Suprapubic skin (tissue), 4 donors: ENCODE results near the gene GRAP2. TPM values are rescaled to one million over a fixed set of nuclear protein-coding genes. Genes with fewer than 3 reads are reported as not detected.

Experiments used
- DNase-seq, 2 donors: peaks; one replicate each; pipeline ENCODE4 v3.0.0-alpha.2; 2019; ENCODE audit warnings: low spot score in 2 of 2
- H3K27ac ChIP-seq: fragments of 200-600 bp; sonication (generic); one replicate; pipeline ENCODE4 v1.5.1; 2019
- H3K27me3 ChIP-seq: fragments of 200-600 bp; sonication (generic); one replicate; pipeline ENCODE4 v1.5.1; 2019
- H3K36me3 ChIP-seq: fragments of 200-600 bp; sonication (generic); one replicate; pipeline ENCODE4 v1.5.1; 2019
- H3K4me1 ChIP-seq: fragments of 200-600 bp; sonication (generic); one replicate; pipeline ENCODE4 v1.5.1; 2019
- H3K4me3 ChIP-seq: fragments of 200-600 bp; sonication (generic); one replicate; pipeline ENCODE4 v1.5.1; 2019; ENCODE audit warnings: mild to moderate bottlenecking
- H3K9me3 ChIP-seq: fragments of 200-600 bp; sonication (generic); one replicate; pipeline ENCODE4 v1.5.1; 2019
- CTCF ChIP-seq, 2 donors: fragments of 200-600 bp in 1 of 2; fragments of 450-650 bp in 1 of 2; sonication (generic) in 1 of 2; IDR thresholded peaks; one replicate each; pipeline ENCODE4 v1.5.1; 2016 to 2019; ENCODE audit warnings: antibody characterized with exemption in 2 of 2, mild to moderate bottlenecking in 1 of 2, moderate library complexity in 1 of 2
- EP300 ChIP-seq: sonication (generic); formaldehyde crosslinking; IDR thresholded peaks from one replicate; pipeline ENCODE4 v1.6.1; 2017; ENCODE audit warnings: antibody characterized with exemption
- POLR2A ChIP-seq, 2 donors: fragments of 450-650 bp; IDR thresholded peaks; one replicate each; pipeline ENCODE4 v1.6.1; 2017; ENCODE audit warnings: antibody characterized with exemption in 2 of 2, mild to moderate bottlenecking in 2 of 2, moderate library complexity in 2 of 2
- POLR2AphosphoS5 ChIP-seq, 3 donors: sonication (generic); formaldehyde crosslinking; IDR thresholded peaks; one replicate each; pipeline ENCODE4 v1.6.1; 2017; ENCODE audit warnings: antibody characterized with exemption in 3 of 3
- WGBS: methylation state at CpG from one replicate; pipeline ENCODE4 v1.1.5; 2018; 5-methylcytosine and 5-hydroxymethylcytosine counted together
- total RNA-seq, 4 donors: library from RNA; depleted of rRNA; stranded (reverse); fragments of >200 nt; gene quantifications; one replicate each; pipeline ENCODE4 v1.1.0, GENCODE V29; 2016

Gene GRAP2
- total RNA-seq, 4 donors from 2014 or later: 0.16 to 10.1 (median 4.8) TPM

- Histone ChIP-seq H3K27me3 (peaks cover 32% of the 10 kb centered on the region), H3K36me3 (no peaks in the 10 kb centered on the region), H3K4me1 (peaks cover 43% of the 10 kb centered on the region), H3K9me3 (no peaks in the 10 kb centered on the region), H3K27ac (peak overlapping the region; percentile 92), H3K4me3 (peak overlapping the region; percentile 62)
- no peak for DNase-seq
- WGBS: 36% methylated on average over 14 of the region's 20 CpGs
- TF ChIP-seq POLR2A (IDR thresholded peaks at IDR 0.05) (no peak), EP300 (no peak), POLR2AphosphoS5 (IDR thresholded peaks at IDR 0.05) (no peak), CTCF (IDR thresholded peaks at IDR 0.05) (no peak)
Measured at GRCh38 chr22:39994041-39994565, 93.2 kb downstream of the GRAP2 start.

- Histone ChIP-seq H3K27me3 (peaks cover 32% of the 10 kb centered on the region), H3K4me3 (peak within 1 kb of the TSS; percentile 62), H3K27ac (peak within 1 kb of the TSS; percentile 92), H3K9me3 (no peaks in the 10 kb centered on the region), H3K4me1 (peaks cover 50% of the 10 kb centered on the region), H3K36me3 (no peaks in the 10 kb centered on the region)
- DNase-seq: no peak
- WGBS: no CpG with 5 or more reads among the region's 115 CpGs
- TF ChIP-seq EP300: no peak
- peak in 1 of 2 donors; percentile 23 for TF ChIP-seq POLR2A (IDR thresholded peaks at IDR 0.05)
- no peak for TF ChIP-seq CTCF (IDR thresholded peaks at IDR 0.05)
- no peak for TF ChIP-seq POLR2AphosphoS5 (IDR thresholded peaks at IDR 0.05)
Measured at GRCh38 chr22:39994566-39995392, 93.9 kb downstream of the GRAP2 start, which contains the start of gene FAM83F. Gene FAM83F (plus strand): TSS chr22:39994954. CDS start chr22:39995043, 89 bp downstream.

- Histone ChIP-seq H3K36me3 (no peaks in the 10 kb centered on the region), H3K4me1 (peaks cover 59% of the 10 kb centered on the region), H3K4me3 (peak overlapping the region; percentile 62), H3K27me3 (peaks cover 32% of the 10 kb centered on the region), H3K9me3 (no peaks in the 10 kb centered on the region), H3K27ac (peak overlapping the region; percentile 92)
- no peak for DNase-seq
- TF ChIP-seq EP300 (no peak), POLR2A (IDR thresholded peaks at IDR 0.05) (no peak), CTCF (IDR thresholded peaks at IDR 0.05) (no peak), POLR2AphosphoS5 (IDR thresholded peaks at IDR 0.05) (no peak)
- WGBS: 58% methylated on average over 16 of the region's 35 CpGs
Measured at GRCh38 chr22:39995393-39996252, 94.7 kb downstream of the GRAP2 start.

GRCh38 chr22:39996732-39997131, 95.8 kb downstream of the GRAP2 start:
- Histone ChIP-seq H3K9me3 (no peaks in the 10 kb centered on the region), H3K4me3 (peak overlapping the region; percentile 62), H3K27me3 (peaks cover 32% of the 10 kb centered on the region), H3K4me1 (peaks cover 70% of the 10 kb centered on the region), H3K27ac (no peak overlapping the region), H3K36me3 (no peaks in the 10 kb centered on the region)
- DNase-seq: no peak
- TF ChIP-seq CTCF (IDR thresholded peaks at IDR 0.05) (no peak), EP300 (no peak), POLR2AphosphoS5 (IDR thresholded peaks at IDR 0.05) (no peak), POLR2A (IDR thresholded peaks at IDR 0.05) (no peak)
- WGBS: 41% methylated on average over 3 of the region's 3 CpGs
